GM12878 (cell line): ENCODE data around the gene NR1H4. TPM values are rescaled to one million over a fixed set of nuclear protein-coding genes. Genes with fewer than 3 reads are reported as not detected.

Experiments used
- ATF2 ChIP-seq: IDR thresholded peaks from 2 replicates; pipeline ENCODE4 v1.6.1; 2012; ENCODE audit warnings: low read length, inconsistent platforms
- ATF7 ChIP-seq: fragments of 450-650 bp; IDR thresholded peaks from 2 replicates; pipeline ENCODE4 v1.6.1; 2016; ENCODE audit warnings: low read depth, mild to moderate bottlenecking
- CHD1 ChIP-seq: IDR thresholded peaks from 2 replicates; pipeline ENCODE4 v1.6.1; 2012; ENCODE audit warnings: low read depth, low read length, improper control_type of control experiment
- CREM ChIP-seq: IDR thresholded peaks from 2 replicates; pipeline ENCODE4 v1.6.1; 2014; ENCODE audit warnings: antibody characterized with exemption, low read depth
- CTCF ChIP-seq, 3 experiments: IDR thresholded peaks in 2 of 3; conservative IDR thresholded peaks in 1 of 3; 2 replicates each; pipeline ENCODE4 v1.5.1; 2011; ENCODE audit warnings: low read depth in 3 of 3, low read length in 3 of 3, mild to moderate bottlenecking in 3 of 3, control low read depth in 2 of 3, moderate library complexity in 2 of 3, inconsistent platforms in 1 of 3, mixed read lengths in 1 of 3; ENCODE audit not compliant: control insufficient read depth in 2 of 3, insufficient read depth in 1 of 3; ENCODE audit errors: extremely low read depth in 1 of 3
- HDAC6 ChIP-seq: fragments of 200-600 bp; sonication (generic); IDR thresholded peaks from one replicate; pipeline ENCODE4 v1.8.0; 2017; ENCODE audit warnings: antibody characterized with exemption; ENCODE audit not compliant: unreplicated experiment
- IKZF1 ChIP-seq: fragments of 450-650 bp; conservative IDR thresholded peaks from 2 replicates; pipeline ENCODE4 v1.6.1; 2017; ENCODE audit warnings: antibody characterized with exemption, mild to moderate bottlenecking
- IKZF2 ChIP-seq, 2 experiments: fragments of 450-650 bp; IDR thresholded peaks; 2 replicates each; pipeline ENCODE4 v1.6.1; 2017; ENCODE audit warnings: mild to moderate bottlenecking in 2 of 2, moderate library complexity in 2 of 2
- IRF3 ChIP-seq: fragments of 450-650 bp; IDR thresholded peaks from 2 replicates; pipeline ENCODE4 v1.6.1; 2014; ENCODE audit warnings: mild to moderate bottlenecking
- IRF4 ChIP-seq: IDR thresholded peaks from 2 replicates; pipeline ENCODE4 v1.6.1; 2011; ENCODE audit warnings: low read depth, low read length
- MTA3 ChIP-seq: IDR thresholded peaks from 2 replicates; pipeline ENCODE4 v1.6.1; 2012; ENCODE audit warnings: low read length, inconsistent platforms, borderline replicate concordance
- MXI1 ChIP-seq: fragments of 150-350 bp; IDR thresholded peaks from 2 replicates; pipeline ENCODE4 v1.6.1; 2011; ENCODE audit warnings: low read depth, mild to moderate bottlenecking, inconsistent platforms, low read length, improper control_type of control experiment
- RELB ChIP-seq: fragments of 450-650 bp; IDR thresholded peaks from 2 replicates; pipeline ENCODE4 v1.6.1; 2017; ENCODE audit warnings: low read depth, mild to moderate bottlenecking, moderate library complexity
- SIN3A ChIP-seq: IDR thresholded peaks from 2 replicates; pipeline ENCODE4 v1.6.1; 2012; ENCODE audit warnings: low read depth, low read length, improper control_type of control experiment
- SIX5 ChIP-seq: IDR thresholded peaks from 2 replicates; pipeline ENCODE4 v1.6.1; 2011; ENCODE audit warnings: mild to moderate bottlenecking, low read depth, low read length, moderate library complexity; ENCODE audit not compliant: severe bottlenecking
- SP1 ChIP-seq: IDR thresholded peaks from one replicate; pipeline ENCODE4 v1.6.1; 2011; ENCODE audit warnings: low read depth, low read length
- SUPT20H ChIP-seq: IDR thresholded peaks from 2 replicates; pipeline ENCODE4 v1.6.1; 2011; ENCODE audit warnings: low read depth, mild to moderate bottlenecking, low read length, moderate library complexity, borderline replicate concordance; ENCODE audit not compliant: control insufficient read depth
- USF1 ChIP-seq: IDR thresholded peaks from 2 replicates; pipeline ENCODE4 v1.6.1; 2011; ENCODE audit warnings: borderline replicate concordance, low read depth, mild to moderate bottlenecking, moderate library complexity, mixed read lengths, low read length; ENCODE audit not compliant: insufficient read depth; ENCODE audit errors: extremely low read length
- ZBTB4 ChIP-seq: fragments of 450-650 bp; formaldehyde crosslinking; IDR thresholded peaks from 2 replicates; pipeline ENCODE4 v1.4.0; 2022; ENCODE audit warnings: mild to moderate bottlenecking, moderate library complexity
- polyA plus RNA-seq, 11 experiments: library from polyadenylated mRNA; depleted of rRNA in 4 of 11; unstranded in 6 of 11; stranded (reverse) in 5 of 11; fragments of >200 nt; fragmentation: Nextera tagmentation in 4 of 11; fragmentation: Illumina TruSeq in 1 of 11; extraction: Ambion mirVana in 4 of 11; extraction: Trizol in 1 of 11; gene quantifications; 1 replicate in 1 of 11; 2 replicates in 10 of 11; pipeline versions ENCODE4 v1.2.1 to v1.2.3, GENCODE V29; 2011 to 2016; ENCODE audit warnings: inconsistent platforms in 2 of 11, missing spikeins in 2 of 11, low read depth in 1 of 11
- total RNA-seq, 4 experiments: library from RNA; depleted of rRNA in 3 of 4; stranded (reverse); fragments of >200 nt in 3 of 4; fragmentation: Illumina TruSeq in 1 of 4; extraction: Trizol in 1 of 4; gene quantifications; 2 replicates each; pipeline versions ENCODE4 v1.2.1 to v1.2.3, GENCODE V29; 2013 to 2021

NR1H4 gene
- total and polyA plus RNA-seq, 10 of the 15 experiments (the other 5 are each of a cell fraction or from before 2014, with no cell fraction given): 0.04 TPM; not detected in 9

- TF ChIP-seq CTCF (IDR thresholded peaks at IDR 0.05 in 2 of 3, conservative IDR thresholded peaks at IDR 0.05 in 1 of 3; ENCODE audit: control insufficient read depth in 2 of 3, extremely low read depth in 1 of 3, insufficient read depth in 1 of 3, low read depth in 3 of 3, low read length in 3 of 3) (no peak), ATF7 (peak; percentile 70), IKZF2 (IDR thresholded peaks at IDR 0.05) (peak; percentile 77 to 81), MXI1 (peak; percentile 76; the same call in 1 of the 2 replicates), SP1 (no peak), SUPT20H (no peak), CREM (peak; percentile 45; the same call in 1 of the 2 replicates), IKZF1 (peak; percentile 79), IRF4 (peak; percentile 75), HDAC6 (no peak), ZBTB4 (CRISPR knock-in tag) (no peak), IRF3 (no peak), ATF2 (0 out of 2 replicates have a peak, but pooled peaks have one; percentile 16), MTA3 (no peak; the same call in 1 of the 2 replicates), USF1 (peak; percentile 48), CHD1 (no peak), RELB (peak; percentile 69), SIN3A (no peak), SIX5 (no peak)
Measured at GRCh38 chr12:100566887-100567637, 93.4 kb downstream of the NR1H4 start (continued).
